GM12878 (cell line): ENCODE data around the gene UROC1. TPM values are rescaled to one million over a fixed set of nuclear protein-coding genes. Genes with fewer than 3 reads are reported as not detected.

Source experiments
- ATAC-seq: fragments of 200-7000 bp; cut with Tn5 transposase; 3 replicates; pipeline ENCODE4 v1.9.1; 2020; ENCODE audit warnings: mild to moderate bottlenecking, moderate library complexity
- BruUV-seq: library from RNA; stranded (reverse); fragments of 400-500 nt; replicated peaks from 2 replicates; lab custom pipeline; 2021; lab: Mats Ljungman, UMichigan
- CTCF ChIA-PET: fragments of 300-600 bp; sonication (Branson Sonifier 250); formaldehyde crosslinking; extraction: SDS; loops from one replicate; lab custom pipeline; 2021; ENCODE audit warnings: inconsistent platforms; lab: Yijun Ruan, JAX
- POLR2A ChIA-PET: fragments of 350-600 bp; formaldehyde crosslinking; extraction: SDS; loops from one replicate; lab custom pipeline; 2021; ENCODE audit warnings: inconsistent platforms; lab: Charles Lee
- RAD21 ChIA-PET: fragments of 300-600 bp; sonication (Branson Sonifier 250); formaldehyde crosslinking; loops from one replicate; lab custom pipeline; 2023; ENCODE audit warnings: antibody characterized with exemption; ENCODE audit not compliant: unreplicated experiment; lab: Charles Lee
- SMC1A ChIA-PET: fragments of 300-600 bp; sonication (Branson Sonifier 250); formaldehyde crosslinking; loops from one replicate; lab custom pipeline; 2023; ENCODE audit not compliant: unreplicated experiment, uncharacterized antibody; lab: Charles Lee
- DNase-seq: peaks from one replicate; pipeline ENCODE4 v3.0.0-alpha.2; 2011; ENCODE audit warnings: low read depth, low spot score
- FAIRE-seq: peaks from 3 replicates; lab custom pipeline; 2011; peaks lifted over from hg19 to GRCh38; lab: Jason Lieb, UNC
- H2AFZ ChIP-seq: 2 replicates; pipeline ENCODE4 v1.6.0; 2011; ENCODE audit warnings: low read depth, low read length, control low read depth; ENCODE audit not compliant: control insufficient read depth
- H3K27ac ChIP-seq: 2 replicates; pipeline ENCODE4 v1.5.1; 2011; ENCODE audit warnings: control low read depth; ENCODE audit not compliant: control insufficient read depth, insufficient read depth
- H3K27me3 ChIP-seq, 2 experiments: replicated peaks in 1 of 2; 2 replicates each; pipeline versions ENCODE4 v1.6.0 to v1.6.1; 2011; ENCODE audit warnings: low read length in 1 of 2; ENCODE audit not compliant: control insufficient read depth in 2 of 2, insufficient read depth in 2 of 2
- H3K36me3 ChIP-seq, 2 experiments: 2 replicates each; pipeline ENCODE4 v1.5.1; 2011; ENCODE audit warnings: low read length in 1 of 2; ENCODE audit not compliant: control insufficient read depth in 2 of 2, insufficient read depth in 2 of 2
- H3K4me1 ChIP-seq: 2 replicates; pipeline ENCODE4 v1.6.1; 2011; ENCODE audit warnings: mild to moderate bottlenecking, low read length, moderate library complexity, mixed read lengths; ENCODE audit not compliant: control insufficient read depth, insufficient read depth
- H3K4me2 ChIP-seq: 2 replicates; pipeline ENCODE4 v1.6.0; 2011; ENCODE audit warnings: control low read depth; ENCODE audit not compliant: control insufficient read depth, insufficient read depth
- H3K4me3 ChIP-seq: fragments of 200-600 bp; sonication (generic); 2 replicates; pipeline ENCODE4 v1.5.1; 2016
- H3K79me2 ChIP-seq: 2 replicates; pipeline ENCODE4 v1.6.0; 2011; ENCODE audit warnings: low read length; ENCODE audit not compliant: control insufficient read depth, insufficient read depth
- H3K9ac ChIP-seq: 2 replicates; pipeline ENCODE4 v1.8.0; 2011; ENCODE audit warnings: low read length, control low read depth, mixed read lengths; ENCODE audit not compliant: control insufficient read depth, insufficient read depth
- H3K9me3 ChIP-seq: replicated peaks from 3 replicates; pipeline ENCODE4 v1.5.1; 2011; ENCODE audit warnings: mild to moderate bottlenecking, low read length; ENCODE audit not compliant: control insufficient read depth, insufficient read depth
- H4K20me1 ChIP-seq: 2 replicates; pipeline ENCODE4 v1.6.0; 2011; ENCODE audit not compliant: control insufficient read depth, insufficient read depth
- ATF7 ChIP-seq: fragments of 450-650 bp; IDR thresholded peaks from 2 replicates; pipeline ENCODE4 v1.6.1; 2016; ENCODE audit warnings: low read depth, mild to moderate bottlenecking
- NFIC ChIP-seq: IDR thresholded peaks from 2 replicates; pipeline ENCODE4 v1.6.1; 2012; ENCODE audit warnings: low read depth, mild to moderate bottlenecking, inconsistent platforms, low read length, moderate library complexity
- NR2C2 ChIP-seq: IDR thresholded peaks from 2 replicates; pipeline ENCODE4 v1.6.1; 2011; ENCODE audit warnings: borderline replicate concordance, low read depth; ENCODE audit not compliant: control insufficient read depth, insufficient read length
- ZNF274 ChIP-seq: IDR thresholded peaks from one replicate; pipeline ENCODE4 v1.8.0; 2011; ENCODE audit not compliant: insufficient read length, insufficient read depth
- WGBS: methylation state at CpG from one replicate; pipeline ENCODE4 v1.1.6; 2016; ENCODE audit warnings: low lambda C conversion rate; ENCODE audit not compliant: insufficient replicate concordance, insufficient coverage; ENCODE audit errors: missing lambda C conversion rate; 5-methylcytosine and 5-hydroxymethylcytosine counted together
- in situ Hi-C: fragments of 300-500 bp; cut with MboI; formaldehyde crosslinking; loops from 9 replicates; pipeline ENCODE4 v1.14.3; 2018; ENCODE audit warnings: mixed read lengths
- intact Hi-C: fragments of 100-400 bp; cut with micrococcal nuclease; formaldehyde crosslinking; loops from one replicate; pipeline ENCODE4 v1.14.2; 2022; ENCODE audit not compliant: unreplicated experiment
- polyA plus RNA-seq, 11 experiments: library from polyadenylated mRNA; depleted of rRNA in 4 of 11; unstranded in 6 of 11; stranded (reverse) in 5 of 11; fragments of >200 nt; fragmentation: Nextera tagmentation in 4 of 11; fragmentation: Illumina TruSeq in 1 of 11; extraction: Ambion mirVana in 4 of 11; extraction: Trizol in 1 of 11; gene quantifications; 1 replicate in 1 of 11; 2 replicates in 10 of 11; pipeline versions ENCODE4 v1.2.1 to v1.2.3, GENCODE V29; 2011 to 2016; ENCODE audit warnings: inconsistent platforms in 2 of 11, missing spikeins in 2 of 11, low read depth in 1 of 11
- total RNA-seq, 4 experiments: library from RNA; depleted of rRNA in 3 of 4; stranded (reverse); fragments of >200 nt in 3 of 4; fragmentation: Illumina TruSeq in 1 of 4; extraction: Trizol in 1 of 4; gene quantifications; 2 replicates each; pipeline versions ENCODE4 v1.2.1 to v1.2.3, GENCODE V29; 2013 to 2021
- TF ChIP-seq, protein P1 (sequence below): fragments of 150-350 bp; IDR thresholded peaks from 2 replicates; pipeline ENCODE4 v1.6.1; 2014; ENCODE audit warnings: mild to moderate bottlenecking, low read depth, low read length

Gene UROC1
- total and polyA plus RNA-seq, 10 of the 15 experiments (the other 5 are each of a cell fraction or from before 2014, with no cell fraction given): 0.04 TPM; not detected in 9

DNA sequence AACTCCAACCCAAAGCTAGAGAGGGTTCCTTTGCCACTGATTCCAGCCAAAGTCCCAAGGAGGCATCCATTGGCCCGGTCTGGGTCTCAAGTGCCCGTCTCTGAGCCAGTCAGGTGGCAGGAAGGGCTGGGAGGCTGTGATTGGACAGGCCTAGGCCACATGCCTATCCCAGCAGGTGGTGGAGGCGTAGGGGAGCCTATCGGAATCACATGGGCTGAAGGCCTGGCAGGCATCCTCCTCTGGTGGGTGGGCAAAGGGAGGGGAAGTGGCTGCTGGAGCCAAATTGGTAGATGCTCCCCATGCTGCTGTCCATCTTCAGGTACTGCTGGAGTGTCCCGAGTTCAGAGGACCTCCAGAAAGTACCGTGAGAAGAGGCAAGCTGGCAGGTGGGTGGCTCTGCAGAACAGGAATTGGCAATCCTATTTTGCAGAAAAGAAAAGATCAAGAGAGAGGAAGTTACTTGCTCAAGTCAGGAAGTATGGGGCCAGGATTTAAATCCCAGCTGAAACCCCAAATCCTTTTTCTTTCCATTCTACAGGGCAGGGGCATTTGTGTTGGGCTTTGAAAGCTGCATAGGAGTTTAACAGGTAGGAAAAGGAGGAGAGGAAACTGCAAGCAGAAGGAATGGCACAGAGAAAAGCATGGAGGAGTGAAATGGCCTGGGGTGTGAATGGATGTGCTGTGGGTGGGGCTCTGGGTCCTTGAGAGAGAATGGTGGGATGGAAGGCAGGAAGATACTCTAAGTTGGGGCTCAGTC is 10.1 kb upstream of the UROC1 start:
- in situ Hi-C loops: no loop called here
- Histone ChIP-seq H3K79me2 (no peaks in the 10 kb centered on the region), H2AFZ (no peak overlapping the region), H3K9me3 (no peaks in the 10 kb centered on the region), H3K4me2 (no peak overlapping the region), H3K27ac (no peak overlapping the region), H3K36me3 (no peaks in the 10 kb centered on the region), H3K4me1 (no peaks in the 10 kb centered on the region)
- DNase-seq: no peak
- SMC1A ChIA-PET: no interaction called here
- POLR2A ChIA-PET: no interaction called here
- TF ChIP-seq ATF7: no peak
- no peak for TF ChIP-seq NFIC
- TF ChIP-seq NR2C2: no peak
- TF ChIP-seq ZNF274: no peak
- TF ChIP-seq, protein P1, sequence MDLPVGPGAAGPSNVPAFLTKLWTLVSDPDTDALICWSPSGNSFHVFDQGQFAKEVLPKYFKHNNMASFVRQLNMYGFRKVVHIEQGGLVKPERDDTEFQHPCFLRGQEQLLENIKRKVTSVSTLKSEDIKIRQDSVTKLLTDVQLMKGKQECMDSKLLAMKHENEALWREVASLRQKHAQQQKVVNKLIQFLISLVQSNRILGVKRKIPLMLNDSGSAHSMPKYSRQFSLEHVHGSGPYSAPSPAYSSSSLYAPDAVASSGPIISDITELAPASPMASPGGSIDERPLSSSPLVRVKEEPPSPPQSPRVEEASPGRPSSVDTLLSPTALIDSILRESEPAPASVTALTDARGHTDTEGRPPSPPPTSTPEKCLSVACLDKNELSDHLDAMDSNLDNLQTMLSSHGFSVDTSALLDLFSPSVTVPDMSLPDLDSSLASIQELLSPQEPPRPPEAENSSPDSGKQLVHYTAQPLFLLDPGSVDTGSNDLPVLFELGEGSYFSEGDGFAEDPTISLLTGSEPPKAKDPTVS: no peak
- TF ChIP-seq, all 136 proteins: peak for 0
- no TSS peak for BruUV-seq
- H3K9ac ChIP-seq: no peak overlapping the region
- WGBS: 19% methylated on average over 6 of the region's 6 CpGs
- no peak for ATAC-seq
- intact Hi-C loops: no loop called here
- CTCF ChIA-PET: no interaction called here
- FAIRE-seq: no peak
- H3K4me3 ChIP-seq: no peak overlapping the region
- H3K27me3 ChIP-seq: no peaks in the 10 kb centered on the region
- RAD21 ChIA-PET: interaction anchor here (1.4 kb wide), 1 partner anchor 928 kb away, joined by 4 read pairs; no protein-coding TSS in a partner anchor
- no peaks in the 10 kb centered on the region for H4K20me1 ChIP-seq
